Peyer's patch (tissue), 4 donors: Measurements from ENCODE around the gene RUFY3.

Experiments
- CTCF ChIP-seq, 6 experiments: fragments of 450-650 bp in 4 of 6; fragments of 200-600 bp in 2 of 6; sonication (generic) in 1 of 6; IDR thresholded peaks; one replicate each; pipeline ENCODE4 v1.5.1; 2017 to 2019; ENCODE audit warnings: antibody characterized with exemption in 6 of 6, mild to moderate bottlenecking in 3 of 6, moderate library complexity in 1 of 6
- POLR2A ChIP-seq, 2 donors: fragments of 450-650 bp; IDR thresholded peaks; one replicate each; pipeline ENCODE4 v1.5.1; 2017; ENCODE audit warnings: antibody characterized with exemption in 2 of 2, mild to moderate bottlenecking in 2 of 2, moderate library complexity in 2 of 2

- TF ChIP-seq CTCF (IDR thresholded peaks at IDR 0.05) (no peak), POLR2A (IDR thresholded peaks at IDR 0.05) (no peak)
Measured at GRCh38 chr4:70815370-70815769, 93.6 kb downstream of the RUFY3 start.
